Choroid plexus epithelial cell (primary cell): ENCODE data around the gene ARL15.

Experiments
- DNase-seq: peaks from one replicate; pipeline ENCODE4 v3.0.0-alpha.2; 2010; ENCODE audit warnings: low read depth
- H3K4me3 ChIP-seq: 2 replicates; pipeline ENCODE4 v1.5.1; 2011; ENCODE audit warnings: low read depth, mild to moderate bottlenecking, control low read depth, low read length, moderate library complexity
- TF ChIP-seq, protein P1 (sequence below): conservative IDR thresholded peaks from 2 replicates; pipeline ENCODE4 v1.5.1; 2011; ENCODE audit warnings: low read depth, mild to moderate bottlenecking, control low read depth, inconsistent platforms, low read length, moderate library complexity

ARL15 gene

DNA sequence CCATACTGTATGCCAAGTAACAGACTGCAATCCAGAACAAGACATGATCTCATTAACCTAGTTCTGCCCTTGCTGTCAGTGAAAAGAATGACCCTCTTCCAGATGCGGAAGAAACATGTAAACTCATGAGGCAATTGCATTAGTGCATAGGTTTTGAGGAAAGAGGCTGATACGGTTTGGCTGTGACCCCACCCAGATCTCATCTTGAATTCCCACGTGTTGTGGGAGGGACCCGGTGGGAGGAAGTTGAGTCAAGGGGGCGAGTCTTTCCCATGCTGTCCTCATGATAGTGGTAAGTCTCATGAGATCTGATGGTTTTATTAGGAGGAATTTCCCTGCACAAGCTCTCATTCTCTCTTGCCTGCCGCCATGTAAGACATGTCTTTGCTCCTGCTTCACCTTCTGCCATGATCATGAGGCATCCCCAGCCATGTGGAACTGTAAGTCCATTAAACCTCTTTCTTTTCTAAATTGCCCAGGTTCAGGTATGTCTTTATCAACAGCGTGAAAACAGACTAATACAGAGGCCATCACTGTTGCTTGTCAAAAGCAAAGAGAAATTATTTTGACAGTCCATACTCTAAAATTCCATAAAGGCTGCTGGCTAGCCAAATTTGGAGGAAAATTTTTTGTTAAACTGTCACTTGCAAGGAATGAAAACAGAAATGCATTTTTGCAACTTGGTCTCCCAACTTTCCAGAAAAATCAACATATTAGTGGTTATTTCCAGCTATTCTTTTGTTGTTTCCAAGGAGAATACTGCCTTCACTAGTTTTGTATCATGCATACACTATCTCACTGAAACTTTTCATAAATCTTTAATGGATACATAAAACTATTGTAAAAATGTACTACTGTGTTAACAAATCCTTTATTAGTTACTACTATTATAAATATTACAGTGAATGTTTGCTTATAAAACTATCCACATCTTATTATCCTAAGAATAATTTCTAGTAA lies 3.2 kb upstream of the ARL15 start:
- TF ChIP-seq, protein P1, sequence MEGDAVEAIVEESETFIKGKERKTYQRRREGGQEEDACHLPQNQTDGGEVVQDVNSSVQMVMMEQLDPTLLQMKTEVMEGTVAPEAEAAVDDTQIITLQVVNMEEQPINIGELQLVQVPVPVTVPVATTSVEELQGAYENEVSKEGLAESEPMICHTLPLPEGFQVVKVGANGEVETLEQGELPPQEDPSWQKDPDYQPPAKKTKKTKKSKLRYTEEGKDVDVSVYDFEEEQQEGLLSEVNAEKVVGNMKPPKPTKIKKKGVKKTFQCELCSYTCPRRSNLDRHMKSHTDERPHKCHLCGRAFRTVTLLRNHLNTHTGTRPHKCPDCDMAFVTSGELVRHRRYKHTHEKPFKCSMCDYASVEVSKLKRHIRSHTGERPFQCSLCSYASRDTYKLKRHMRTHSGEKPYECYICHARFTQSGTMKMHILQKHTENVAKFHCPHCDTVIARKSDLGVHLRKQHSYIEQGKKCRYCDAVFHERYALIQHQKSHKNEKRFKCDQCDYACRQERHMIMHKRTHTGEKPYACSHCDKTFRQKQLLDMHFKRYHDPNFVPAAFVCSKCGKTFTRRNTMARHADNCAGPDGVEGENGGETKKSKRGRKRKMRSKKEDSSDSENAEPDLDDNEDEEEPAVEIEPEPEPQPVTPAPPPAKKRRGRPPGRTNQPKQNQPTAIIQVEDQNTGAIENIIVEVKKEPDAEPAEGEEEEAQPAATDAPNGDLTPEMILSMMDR, result no peak
- H3K4me3 ChIP-seq, result no peak overlapping the region
- DNase-seq, result no peak

DNA sequence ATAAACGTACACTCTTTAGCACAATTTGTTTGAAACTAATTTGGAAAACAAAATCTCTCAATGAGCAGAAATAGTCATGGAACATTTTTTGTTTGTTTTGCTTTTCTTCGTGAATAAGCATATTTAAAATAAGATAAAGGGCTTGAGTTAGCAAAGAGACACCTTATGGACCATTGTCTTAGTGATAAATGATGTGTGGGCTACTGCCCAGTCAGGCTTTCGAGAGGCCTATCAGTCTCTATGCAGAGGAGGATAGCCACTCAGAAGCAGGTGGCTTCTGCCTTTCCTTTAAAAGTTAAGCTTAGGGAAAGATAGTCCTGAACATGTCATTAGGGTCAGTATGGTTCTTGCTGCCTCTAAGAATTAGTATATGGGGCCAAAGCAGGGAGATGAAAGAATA lies 2.1 kb upstream of the ARL15 start:
- no peak overlapping the region for H3K4me3 ChIP-seq
- TF ChIP-seq, protein P1, result no peak
- DNase-seq, result no peak

DNA sequence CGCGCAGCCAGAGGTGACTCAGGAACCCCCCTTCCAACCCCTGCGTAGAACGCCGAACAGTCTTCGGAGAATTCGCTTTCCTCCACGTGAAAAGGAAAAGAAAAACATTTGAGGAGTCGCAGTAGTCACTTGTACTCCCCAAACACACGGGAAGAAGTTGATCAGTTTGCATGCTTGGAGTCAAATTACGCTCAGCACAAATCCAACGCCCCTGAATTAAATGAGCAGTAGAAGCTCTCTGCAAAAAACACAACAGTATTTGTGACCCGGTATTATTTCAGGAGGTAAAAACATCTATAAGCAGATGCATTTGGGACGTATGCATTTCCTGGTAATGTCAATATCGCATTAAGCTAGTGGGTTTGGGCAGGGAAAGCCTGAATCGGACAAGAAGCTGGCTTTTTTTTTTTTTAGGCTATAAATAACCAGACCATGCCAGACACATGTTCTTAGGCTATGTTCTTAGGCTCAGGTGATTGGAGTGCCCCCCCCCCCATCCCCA lies 854 bp upstream of the ARL15 start:
- TF ChIP-seq, protein P1, result no peak
- H3K4me3 ChIP-seq, result peak overlapping the region; percentile 89
- peak; percentile 57 for DNase-seq

DNA sequence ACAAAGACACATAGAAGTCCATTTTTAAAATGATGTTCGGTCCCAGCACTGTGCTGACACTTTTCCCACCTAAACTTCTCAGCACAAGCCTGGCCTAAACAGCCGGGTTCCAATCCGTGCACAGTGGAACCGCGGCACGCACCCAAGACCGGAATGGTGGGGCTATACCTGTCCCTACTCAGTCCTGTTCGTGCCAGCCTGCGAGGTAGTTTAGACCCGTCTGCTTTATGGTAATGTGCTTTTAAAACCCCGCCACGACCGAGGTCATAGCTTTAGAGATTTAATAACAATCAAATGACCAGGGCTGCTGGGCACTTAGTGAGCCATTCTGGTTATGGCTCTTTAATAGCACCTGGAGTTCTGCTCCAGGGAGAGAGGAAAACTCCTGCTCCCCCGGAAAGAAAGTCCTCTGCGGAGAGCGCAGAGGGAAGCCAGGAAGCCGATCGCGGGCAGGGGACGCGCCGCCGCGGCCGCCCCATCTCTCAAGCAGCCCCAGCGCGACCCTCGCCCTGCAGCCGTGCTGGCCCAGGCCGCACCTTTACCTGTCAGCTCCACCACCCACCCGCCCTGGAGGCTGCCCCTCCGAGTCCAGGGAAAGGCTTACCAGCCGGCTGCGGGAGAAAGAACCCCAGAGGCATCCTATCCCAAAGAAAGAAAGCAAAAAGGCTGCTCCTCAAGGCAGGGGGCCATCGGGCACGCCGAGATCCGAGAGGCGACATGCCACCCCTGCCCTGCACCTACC lies 511 bp downstream of the ARL15 start:
- peak; percentile 21 for DNase-seq
- H3K4me3 ChIP-seq, result peak overlapping the region; percentile 89
- TF ChIP-seq, protein P1, result no peak

DNA sequence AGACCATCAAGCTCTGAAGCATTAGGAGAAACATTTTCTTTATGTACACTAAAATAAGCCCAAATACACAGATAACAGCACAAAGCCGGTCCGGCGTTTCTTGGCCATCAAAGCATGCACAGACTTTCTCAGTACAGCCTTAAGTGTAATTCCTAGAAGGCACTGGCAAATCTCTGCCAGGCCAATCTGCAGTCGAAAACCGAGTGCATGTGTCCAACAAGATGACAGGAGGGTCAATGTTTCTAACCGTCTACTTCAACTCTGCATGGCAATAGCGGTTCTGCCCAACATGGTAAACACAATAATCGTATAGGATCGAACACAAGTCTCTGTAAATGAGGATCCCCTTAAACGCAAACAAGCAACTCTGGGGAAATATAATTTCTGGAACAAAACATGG lies 1.1 kb downstream of the ARL15 start:
- H3K4me3 ChIP-seq, result peak overlapping the region; percentile 89
- DNase-seq, result peak; percentile 16
- TF ChIP-seq, protein P1, result no peak

DNA sequence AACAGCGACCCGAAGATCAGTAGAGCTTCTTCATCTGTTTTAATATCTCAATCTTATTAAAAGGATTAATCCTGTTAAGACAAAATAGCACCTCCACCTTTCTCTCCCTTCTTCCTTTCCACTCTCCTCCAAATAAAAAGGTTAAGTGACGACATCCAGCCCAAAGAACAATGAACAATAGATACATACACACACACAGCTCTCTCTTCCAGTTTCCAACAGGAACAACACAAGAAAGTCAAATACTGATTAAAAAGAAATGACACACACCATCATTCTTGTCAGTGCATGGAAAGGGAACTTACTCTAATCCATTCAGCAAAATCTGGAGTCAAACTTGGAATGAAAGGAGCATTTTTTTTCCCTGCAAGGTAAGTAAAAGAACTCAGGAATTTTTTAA lies 2.8 kb downstream of the ARL15 start:
- TF ChIP-seq, protein P1, result no peak
- no peak overlapping the region for H3K4me3 ChIP-seq
- DNase-seq, result no peak
